Heart left ventricle (tissue), 13 donors: ENCODE results near the gene HAUS7.

Experiments
- CTCF ChIP-seq, 12 donors: fragments of 200-600 bp; sonication (generic) in 4 of 12; IDR thresholded peaks; one replicate each; pipeline versions ENCODE4 v1.5.0 to v1.8.0; 2018 to 2022; ENCODE audit warnings: antibody characterized with exemption in 12 of 12, mild to moderate bottlenecking in 5 of 12
- POLR2A ChIP-seq, 2 donors: fragments of 450-650 bp; IDR thresholded peaks; one replicate each; pipeline ENCODE4 v1.6.1; 2017; ENCODE audit warnings: antibody characterized with exemption in 2 of 2, mild to moderate bottlenecking in 2 of 2, moderate library complexity in 2 of 2
- donor health status: ischemic (EF 13 %, LVEDD 7.1; RV severe dilation, severe dysfunction).
- donor health status: DM: no; HTN: yes; CAD: no.
- donor health status: DM: no; HTN: no; CAD: no.
- donor health status: ischemic (EF 25% LVEDD 6.9; RV normal size, moderate dysfunction).
- donor health status: ischemic (EF 25% LVEDD 5.7; RV mildly dilated, moderate dysfunction).
- donor health status: ischemic (EF 35%, LVEDD 5.7; RV mildly dilated, moderate dysfunction).
- donor health status: nonischemic (EF 11% LVEDD 7.7; RV severe dilation, severe dysfunction).
- donor health status: DM: yes; HTN: yes; CAD: no.
- donor health status: PGD.
- donor health status: ischemic (EF 29% LVEDD 5.4; RV normal size, mild dysfunction).
- donor health status: nonischemic (EF 23%, LVEDD 6.1; RV moderate dilation, normal function).

GRCh38 chrX:153456161-153456560, 14.2 kb downstream of the HAUS7 start:
- TF ChIP-seq CTCF (IDR thresholded peaks at IDR 0.05) (no peak), POLR2A (IDR thresholded peaks at IDR 0.05) (no peak)
